Keratinocyte (primary cell): ENCODE results near the gene GIMAP8. TPM values are rescaled to one million over a fixed set of nuclear protein-coding genes. Genes with fewer than 3 reads are reported as not detected.

ENCODE experiments used
- DNase-seq: peaks from one replicate; pipeline ENCODE4 v3.0.0-alpha.2; 2011; ENCODE audit warnings: low read depth, missing footprints, low spot score
- FAIRE-seq: peaks from 2 replicates; lab custom pipeline; 2011; peaks lifted over from hg19 to GRCh38; lab: Jason Lieb, UNC
- H2AFZ ChIP-seq: 2 replicates; pipeline ENCODE4 v1.6.0; 2012; ENCODE audit warnings: low read length, control low read depth, inconsistent platforms; ENCODE audit not compliant: control insufficient read depth
- H3K27ac ChIP-seq: 2 replicates; pipeline ENCODE4 v1.5.1; 2011; ENCODE audit warnings: low read length; ENCODE audit not compliant: control insufficient read depth, insufficient read depth
- H3K27me3 ChIP-seq: 3 replicates; pipeline ENCODE4 v1.6.0; 2011; ENCODE audit warnings: low read length; ENCODE audit not compliant: control insufficient read depth, insufficient read depth; ENCODE audit errors: extremely low read depth
- H3K36me3 ChIP-seq, 2 experiments: 2 replicates in 1 of 2; 3 replicates in 1 of 2; pipeline ENCODE4 v1.5.1; 2011; ENCODE audit warnings: low read length in 2 of 2, mild to moderate bottlenecking in 1 of 2; ENCODE audit not compliant: control insufficient read depth in 2 of 2, insufficient read depth in 2 of 2; ENCODE audit errors: extremely low read depth in 1 of 2
- H3K4me1 ChIP-seq: 3 replicates; pipeline ENCODE4 v1.5.1; 2011; ENCODE audit warnings: low read length; ENCODE audit not compliant: control insufficient read depth, insufficient read depth; ENCODE audit errors: extremely low read depth
- H3K4me2 ChIP-seq: 3 replicates; pipeline ENCODE4 v1.6.0; 2011; ENCODE audit warnings: low read depth, low read length; ENCODE audit not compliant: control insufficient read depth, insufficient read depth; ENCODE audit errors: extremely low read depth
- H3K4me3 ChIP-seq, 3 experiments: fragments of 200-600 bp in 1 of 3; sonication (generic) in 1 of 3; 2 replicates in 2 of 3; 3 replicates in 1 of 3; pipeline ENCODE4 v1.5.1; 2011 to 2016; ENCODE audit warnings: low read length in 3 of 3, mild to moderate bottlenecking in 3 of 3, control low read depth in 2 of 3, inconsistent platforms in 1 of 3, low read depth in 1 of 3, mixed read lengths in 1 of 3, mixed run types in 1 of 3, moderate library complexity in 1 of 3; ENCODE audit not compliant: control insufficient read depth in 2 of 3, insufficient read depth in 2 of 3; ENCODE audit errors: extremely low read depth in 1 of 3
- H3K79me2 ChIP-seq: 2 replicates; pipeline ENCODE4 v1.6.0; 2012; ENCODE audit warnings: low read length; ENCODE audit not compliant: control insufficient read depth, insufficient read depth
- H3K9ac ChIP-seq: 3 replicates; pipeline ENCODE4 v1.6.0; 2011; ENCODE audit warnings: low read length; ENCODE audit not compliant: control insufficient read depth, insufficient read depth; ENCODE audit errors: extremely low read depth
- H3K9me1 ChIP-seq: 3 replicates; pipeline ENCODE4 v1.6.0; 2011; ENCODE audit warnings: low read length; ENCODE audit not compliant: control insufficient read depth, insufficient read depth; ENCODE audit errors: extremely low read depth
- H3K9me3 ChIP-seq: 2 replicates; pipeline ENCODE4 v1.5.1; 2012; ENCODE audit warnings: low read depth, low read length; ENCODE audit not compliant: control insufficient read depth
- H4K20me1 ChIP-seq: 3 replicates; pipeline ENCODE4 v1.6.0; 2011; ENCODE audit warnings: low read length; ENCODE audit not compliant: control insufficient read depth, insufficient read depth; ENCODE audit errors: extremely low read depth
- EZH2 ChIP-seq: IDR thresholded peaks from one replicate; pipeline ENCODE4 v1.6.1; 2012; ENCODE audit warnings: inconsistent platforms, mild to moderate bottlenecking, low read length, moderate library complexity
- dilution Hi-C: fragments of 300-500 bp; cut with MboI; formaldehyde crosslinking; loops from one replicate; pipeline ENCODE4 v1.7.0; 2020; ENCODE audit warnings: low sequenced_read_pairs; ENCODE audit not compliant: extremely low pct_ligation_motif_present
- polyA plus RNA-seq, 5 experiments: library from polyadenylated mRNA; depleted of rRNA in 3 of 5; stranded (reverse) in 3 of 5; stranded (forward) in 1 of 5; unstranded in 1 of 5; fragments of >200 nt; gene quantifications; 1 replicate in 1 of 5; 2 replicates in 3 of 5; 3 replicates in 1 of 5; pipeline versions ENCODE4 v1.2.1 to v1.2.3, GENCODE V29; 2011 to 2012; ENCODE audit warnings: missing spikeins in 2 of 5, low read depth in 1 of 5, low replicate concordance in 1 of 5
- TF ChIP-seq, protein P1 (sequence below), 3 experiments: IDR thresholded peaks in 1 of 3; conservative IDR thresholded peaks in 1 of 3; optimal IDR thresholded peaks in 1 of 3; 2 replicates in 2 of 3; 3 replicates in 1 of 3; pipeline versions ENCODE3 to v1.5.1; 2011; ENCODE audit warnings: low read length in 3 of 3, mild to moderate bottlenecking in 3 of 3, moderate library complexity in 2 of 3, control low read depth in 1 of 3, inconsistent platforms in 1 of 3; ENCODE audit not compliant: insufficient read depth in 2 of 3; ENCODE audit errors: extremely low read depth in 1 of 3

Gene GIMAP8
- polyA plus RNA-seq, 1 donor (not counting 4 experiments of a cell fraction or from before 2014, with no cell fraction given) = 0.26 TPM

DNA sequence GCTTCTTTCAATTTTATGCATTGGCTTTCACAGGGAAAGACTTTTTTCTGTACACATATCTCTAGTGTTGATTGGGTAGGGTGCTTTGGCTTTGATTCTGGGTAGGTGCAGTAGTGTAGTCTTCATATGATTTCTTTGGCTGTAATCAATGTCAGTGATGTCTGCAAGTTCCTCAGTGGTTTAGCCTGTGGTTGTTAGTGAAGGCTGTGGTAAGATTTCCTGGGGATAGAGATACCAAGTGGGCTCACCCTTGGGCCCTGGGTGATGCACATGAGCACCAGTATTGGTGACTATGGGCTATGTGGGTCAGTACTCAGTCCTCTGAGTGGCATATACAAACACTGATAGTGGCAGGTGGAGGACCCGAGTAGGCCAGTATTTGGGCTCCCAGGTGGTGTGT is 13.0 kb downstream of the GIMAP8 start:
- FAIRE-seq (no peak), DNase-seq (no peak)
- H3K36me3 ChIP-seq = no peaks in the 10 kb centered on the region
- dilution Hi-C loops = no loop called here
- no peak overlapping the region for H3K4me2 ChIP-seq
- H3K9ac ChIP-seq = no peak overlapping the region
- H3K9me3 ChIP-seq = no peaks in the 10 kb centered on the region
- TF ChIP-seq, protein P1, sequence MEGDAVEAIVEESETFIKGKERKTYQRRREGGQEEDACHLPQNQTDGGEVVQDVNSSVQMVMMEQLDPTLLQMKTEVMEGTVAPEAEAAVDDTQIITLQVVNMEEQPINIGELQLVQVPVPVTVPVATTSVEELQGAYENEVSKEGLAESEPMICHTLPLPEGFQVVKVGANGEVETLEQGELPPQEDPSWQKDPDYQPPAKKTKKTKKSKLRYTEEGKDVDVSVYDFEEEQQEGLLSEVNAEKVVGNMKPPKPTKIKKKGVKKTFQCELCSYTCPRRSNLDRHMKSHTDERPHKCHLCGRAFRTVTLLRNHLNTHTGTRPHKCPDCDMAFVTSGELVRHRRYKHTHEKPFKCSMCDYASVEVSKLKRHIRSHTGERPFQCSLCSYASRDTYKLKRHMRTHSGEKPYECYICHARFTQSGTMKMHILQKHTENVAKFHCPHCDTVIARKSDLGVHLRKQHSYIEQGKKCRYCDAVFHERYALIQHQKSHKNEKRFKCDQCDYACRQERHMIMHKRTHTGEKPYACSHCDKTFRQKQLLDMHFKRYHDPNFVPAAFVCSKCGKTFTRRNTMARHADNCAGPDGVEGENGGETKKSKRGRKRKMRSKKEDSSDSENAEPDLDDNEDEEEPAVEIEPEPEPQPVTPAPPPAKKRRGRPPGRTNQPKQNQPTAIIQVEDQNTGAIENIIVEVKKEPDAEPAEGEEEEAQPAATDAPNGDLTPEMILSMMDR (optimal IDR thresholded peaks at IDR 0.05 in 1 of 3, IDR thresholded peaks at IDR 0.05 in 1 of 3, conservative IDR thresholded peaks at IDR 0.05 in 1 of 3; ENCODE audit: extremely low read depth in 1 of 3, insufficient read depth in 2 of 3, low read length in 3 of 3) = no peak
- no peak for TF ChIP-seq EZH2
- no peaks in the 10 kb centered on the region for H3K9me1 ChIP-seq
- no peaks in the 10 kb centered on the region for H4K20me1 ChIP-seq
- H3K27me3 ChIP-seq = no peaks in the 10 kb centered on the region
- H3K4me3 ChIP-seq = no peak overlapping the region
- no peak overlapping the region for H2AFZ ChIP-seq
- H3K79me2 ChIP-seq = no peaks in the 10 kb centered on the region
- H3K27ac ChIP-seq = no peak overlapping the region
- peaks cover 9% of the 10 kb centered on the region for H3K4me1 ChIP-seq

DNA sequence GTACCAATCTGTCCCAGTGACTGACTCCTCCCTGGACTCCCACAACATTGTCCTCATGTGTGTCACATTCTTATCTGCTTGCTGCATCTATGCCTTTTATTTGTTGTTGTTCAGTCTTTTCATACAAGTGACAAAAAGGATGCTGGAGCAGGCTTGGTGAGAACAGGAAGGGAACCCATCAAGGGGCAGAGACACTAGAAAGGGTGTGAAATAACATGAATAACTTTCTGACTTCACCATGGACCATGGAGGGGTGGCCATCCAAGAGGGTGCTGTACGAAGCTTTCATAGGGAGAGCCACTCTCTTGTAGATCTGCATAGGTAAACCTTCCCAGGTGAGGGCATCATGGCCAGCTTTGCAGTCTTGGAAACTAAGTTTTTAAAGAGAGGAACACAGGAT is 14.5 kb downstream of the GIMAP8 start:
- Histone ChIP-seq H3K9ac (no peak overlapping the region), H3K79me2 (no peaks in the 10 kb centered on the region), H3K27me3 (no peaks in the 10 kb centered on the region), H2AFZ (no peak overlapping the region), H3K9me1 (no peaks in the 10 kb centered on the region), H3K4me1 (peaks cover 9% of the 10 kb centered on the region), H3K9me3 (no peaks in the 10 kb centered on the region), H3K27ac (no peak overlapping the region), H3K4me2 (no peak overlapping the region), H3K36me3 (no peaks in the 10 kb centered on the region), H4K20me1 (no peaks in the 10 kb centered on the region), H3K4me3 (no peak overlapping the region)
- DNase-seq (no peak), FAIRE-seq (no peak)
- dilution Hi-C loops = no loop called here
- no peak for TF ChIP-seq EZH2

DNA sequence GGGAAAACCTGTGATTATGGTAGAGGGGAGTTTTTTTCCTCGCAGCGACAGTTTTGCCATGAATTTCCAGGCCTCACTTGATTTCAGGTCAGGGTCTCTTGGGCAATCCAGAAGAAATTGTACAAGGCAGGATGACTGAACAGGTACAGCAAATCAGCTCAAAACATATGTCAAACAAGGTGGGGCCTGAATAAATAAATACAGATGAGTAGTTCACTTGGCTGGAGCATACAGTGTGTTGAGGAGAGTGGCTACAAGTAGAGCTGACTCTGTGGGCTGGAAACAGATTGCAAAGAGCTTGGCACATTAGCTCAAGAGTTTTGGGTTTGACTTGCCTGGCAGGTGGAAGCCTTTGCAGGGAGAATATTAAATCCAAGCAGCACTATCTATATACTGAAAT is 15.0 kb downstream of the GIMAP8 start:
- Histone ChIP-seq H3K4me2 (no peak overlapping the region), H3K4me3 (no peak overlapping the region), H4K20me1 (no peaks in the 10 kb centered on the region), H3K36me3 (no peaks in the 10 kb centered on the region), H3K9me1 (no peaks in the 10 kb centered on the region), H3K4me1 (peaks cover 9% of the 10 kb centered on the region), H3K9me3 (no peaks in the 10 kb centered on the region), H3K27ac (no peak overlapping the region), H2AFZ (no peak overlapping the region), H3K27me3 (no peaks in the 10 kb centered on the region), H3K9ac (no peak overlapping the region), H3K79me2 (no peaks in the 10 kb centered on the region)
- dilution Hi-C loops = no loop called here
- DNase-seq (no peak), FAIRE-seq (no peak)
- no peak for TF ChIP-seq EZH2
- TF ChIP-seq, protein P1 (optimal IDR thresholded peaks at IDR 0.05 in 1 of 3, IDR thresholded peaks at IDR 0.05 in 1 of 3, conservative IDR thresholded peaks at IDR 0.05 in 1 of 3; ENCODE audit: extremely low read depth in 1 of 3, insufficient read depth in 2 of 3, low read length in 3 of 3) = no peak
